ENCODE measurements around the gene LIN7A.
"Not testable (repeated sequence)": the region's sequence is repeated elsewhere in the genome, so short reads cannot be mapped to it uniquely, and the experiment has no call there.

LIN7A gene

GRCh38 chr12:80810874-80811273, 126.9 kb downstream of the LIN7A start:
- no peak for DNase-seq (ENCODE audit: low read depth)

DNA sequence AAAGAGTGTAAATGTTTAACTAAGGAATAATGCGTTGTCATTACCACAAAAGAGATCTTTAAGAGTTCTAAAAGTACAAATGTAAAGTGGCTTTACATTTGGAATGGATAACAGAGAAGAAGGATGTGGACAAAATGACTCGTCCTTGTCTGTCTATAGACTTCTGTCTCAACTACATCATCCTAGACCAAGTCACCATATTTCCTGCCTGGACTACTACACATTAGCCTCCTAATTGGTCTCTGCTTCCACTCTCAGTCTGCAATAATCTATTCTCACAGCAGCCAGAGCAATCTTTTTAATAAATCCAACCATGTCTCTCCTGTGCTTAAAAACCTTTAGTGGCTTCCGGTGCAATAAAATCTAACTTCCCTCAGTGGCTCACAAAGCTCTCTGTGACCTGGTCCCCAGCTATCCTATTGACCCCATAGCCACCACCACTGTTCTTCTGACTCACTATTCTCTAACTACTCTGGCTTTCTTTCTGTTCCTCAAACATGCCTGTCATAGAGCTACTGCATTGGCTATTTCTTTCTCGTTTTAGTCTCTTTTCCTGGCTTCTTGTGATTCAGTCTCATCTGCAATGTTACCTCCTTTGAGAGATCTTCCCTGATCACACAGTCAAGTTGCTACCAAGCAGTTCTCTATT, 130.0 kb downstream of the LIN7A start:
- no peak for DNase-seq (ENCODE audit: low read depth)

DNA sequence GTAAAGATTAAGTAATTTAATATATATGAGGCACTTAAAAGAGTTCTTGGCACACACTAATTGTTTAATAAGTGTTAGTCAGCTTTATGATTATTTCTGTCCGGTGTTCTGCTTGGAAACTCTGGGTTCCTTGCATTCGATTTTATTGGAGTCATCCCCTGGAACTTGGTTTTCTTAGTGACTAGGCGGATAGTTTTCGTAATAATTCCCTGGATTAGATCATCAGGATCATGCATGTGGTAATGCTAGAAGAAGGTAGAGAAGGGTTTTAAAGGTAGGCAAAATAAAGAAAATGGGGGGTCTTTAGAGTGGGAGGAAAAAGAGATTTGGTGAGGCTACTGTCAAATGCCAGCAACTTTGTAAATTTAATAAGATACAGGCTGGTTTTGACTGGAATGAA, 132.6 kb downstream of the LIN7A start:
- peak; percentile 28 for DNase-seq (ENCODE audit: low read depth)

GRCh38 chr12:80802652-80803400, 134.9 kb downstream of the LIN7A start:
- DNase-seq (ENCODE audit: low read depth) = no peak

- DNase-seq (ENCODE audit: low read depth) = no peak
Observed at GRCh38 chr12:80798281-80798680, 139.5 kb downstream of the LIN7A start.

- no peak for DNase-seq (ENCODE audit: low read depth)
Observed at GRCh38 chr12:80794551-80794950, 143.2 kb downstream of the LIN7A start.

DNA sequence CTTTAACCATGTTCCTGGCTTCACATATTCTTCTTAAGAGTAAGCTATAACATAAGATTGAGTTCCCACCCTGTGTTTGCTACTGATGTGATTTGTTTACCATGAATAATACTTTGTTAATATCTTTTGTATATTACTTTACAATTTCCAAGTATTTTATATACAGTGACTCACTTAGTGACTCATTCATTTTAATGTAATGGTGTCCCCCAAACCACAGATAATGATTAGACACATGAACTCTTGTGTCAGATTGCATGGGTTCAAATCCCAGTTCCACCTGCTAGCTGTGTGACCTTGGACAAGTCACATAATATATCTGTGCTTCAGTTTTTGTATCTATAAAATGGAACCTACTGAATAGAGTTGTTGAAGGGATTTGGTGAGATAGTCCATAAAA, 144.9 kb downstream of the LIN7A start:
- DNase-seq (ENCODE audit: low read depth) = no peak

- DNase-seq (ENCODE audit: low read depth) = no peak
Observed at GRCh38 chr12:80791863-80792262, 145.9 kb downstream of the LIN7A start.

DNA sequence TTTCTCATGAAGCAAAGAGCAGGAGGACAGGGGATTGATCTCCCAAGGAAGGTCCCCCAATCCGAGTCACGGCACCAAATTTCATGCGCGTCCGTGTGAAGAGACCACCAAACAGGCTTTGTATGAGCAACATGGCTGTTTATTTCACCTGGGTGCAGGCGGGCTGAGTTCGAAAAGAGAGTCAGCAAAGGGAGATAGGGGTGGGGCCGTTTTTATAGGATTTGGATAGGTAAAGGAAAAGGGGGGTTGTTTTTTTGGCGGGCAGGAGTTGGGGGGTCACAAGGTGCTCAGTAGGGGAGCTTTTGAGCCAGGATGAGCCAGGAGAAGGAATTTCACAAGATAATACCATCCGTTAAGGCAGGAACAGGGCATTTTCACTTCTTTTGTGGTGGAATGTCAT, 149.3 kb downstream of the LIN7A start:
- DNase-seq (ENCODE audit: low read depth) = not testable (repeated sequence)

GRCh38 chr12:80782963-80783470, 154.7 kb downstream of the LIN7A start:
- DNase-seq (ENCODE audit: low read depth) = not testable (repeated sequence)

DNA sequence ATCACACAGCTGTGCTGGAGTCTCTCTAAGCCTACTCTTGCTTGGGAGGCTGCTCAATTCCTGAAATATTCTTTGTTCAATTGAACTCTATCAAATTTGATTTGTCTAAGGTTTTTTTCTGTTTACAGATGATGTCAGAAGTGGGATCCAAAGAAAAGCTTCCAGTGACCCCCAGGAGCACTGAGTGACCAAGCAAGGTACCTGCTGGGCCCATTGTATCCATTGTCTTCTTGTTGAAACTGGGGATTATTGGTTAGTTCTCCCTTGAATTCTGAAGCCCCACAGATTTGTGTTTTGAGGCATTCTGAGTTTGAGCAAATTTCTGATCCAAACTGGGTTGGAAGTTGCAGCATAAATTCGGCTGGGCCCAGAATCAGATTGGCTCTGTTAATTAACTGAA, 156.4 kb downstream of the LIN7A start:
- DNase-seq (ENCODE audit: low read depth) = no peak

DNA sequence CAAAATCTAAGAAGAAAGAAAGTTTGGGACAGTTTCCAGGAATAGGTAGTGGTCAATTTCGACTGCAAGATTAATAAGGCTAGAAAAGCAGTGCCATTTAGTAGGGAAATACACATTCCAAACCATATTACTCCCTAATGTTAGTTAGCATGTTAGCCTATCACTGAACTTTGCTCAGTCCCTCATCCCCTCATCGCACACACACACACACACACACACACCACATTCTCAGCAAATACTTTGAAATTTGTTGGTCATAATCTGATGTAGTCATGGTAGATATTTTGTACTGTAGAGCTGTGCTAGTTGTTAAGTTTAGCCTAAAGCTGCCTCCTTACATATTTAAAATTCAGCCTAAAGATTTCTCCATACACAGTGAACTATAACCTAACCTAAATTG, 157.0 kb downstream of the LIN7A start:
- DNase-seq (ENCODE audit: low read depth) = no peak

GRCh38 chr12:80778005-80778541, 159.7 kb downstream of the LIN7A start:
- DNase-seq (ENCODE audit: low read depth) = peak; percentile 89

GRCh38 chr12:80777587-80777986, 160.1 kb downstream of the LIN7A start:
- DNase-seq (ENCODE audit: low read depth) = no peak

DNA sequence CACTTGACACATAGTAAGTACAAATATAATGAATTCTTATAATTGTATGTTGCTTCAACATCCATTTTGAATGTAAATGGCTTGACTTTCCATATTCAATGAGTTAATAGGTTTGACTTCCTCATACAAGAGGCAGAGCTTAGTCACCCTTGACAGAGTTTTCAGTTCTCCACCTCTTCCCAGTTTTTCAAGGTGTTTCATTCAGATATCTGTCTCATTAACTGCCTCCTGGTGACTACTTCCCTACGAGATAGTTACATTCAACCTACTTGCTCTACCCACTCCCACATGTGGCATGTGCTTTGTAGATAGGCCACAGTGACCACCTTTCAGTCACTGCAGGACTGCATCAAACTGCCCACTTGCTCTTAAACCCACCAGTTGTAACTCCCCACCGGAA, 161.0 kb downstream of the LIN7A start:
- no peak for DNase-seq (ENCODE audit: low read depth)

GRCh38 chr12:80770958-80771357, 166.8 kb downstream of the LIN7A start:
- no peak for DNase-seq (ENCODE audit: low read depth)

GRCh38 chr12:80769553-80770140, 168.1 kb downstream of the LIN7A start:
- no peak for DNase-seq (ENCODE audit: low read depth)

DNA sequence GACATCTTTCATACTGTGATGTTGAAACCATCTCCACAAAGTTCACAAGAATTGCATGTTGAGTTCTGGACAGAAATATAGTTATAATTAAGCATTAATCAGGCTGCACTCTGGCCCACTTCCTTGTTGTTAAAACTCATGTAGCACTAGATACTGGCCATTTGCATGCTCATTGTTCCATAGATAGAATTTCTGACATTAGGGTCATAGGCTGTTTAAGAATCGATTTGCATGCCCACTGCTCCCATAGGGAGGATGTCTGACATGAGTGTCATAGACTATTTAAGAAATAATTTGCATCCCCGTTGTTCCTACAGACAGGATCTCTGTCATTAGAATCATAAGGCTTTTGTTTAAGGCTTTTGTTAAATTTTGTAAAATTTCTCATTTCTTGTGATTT, 170.8 kb downstream of the LIN7A start:
- DNase-seq (ENCODE audit: low read depth) = no peak

GRCh38 chr12:80766210-80766609, 171.5 kb downstream of the LIN7A start:
- DNase-seq (ENCODE audit: low read depth) = no peak

- DNase-seq (ENCODE audit: low read depth) = peak; percentile 49
Observed at GRCh38 chr12:80763874-80764273, 173.9 kb downstream of the LIN7A start.

DNA sequence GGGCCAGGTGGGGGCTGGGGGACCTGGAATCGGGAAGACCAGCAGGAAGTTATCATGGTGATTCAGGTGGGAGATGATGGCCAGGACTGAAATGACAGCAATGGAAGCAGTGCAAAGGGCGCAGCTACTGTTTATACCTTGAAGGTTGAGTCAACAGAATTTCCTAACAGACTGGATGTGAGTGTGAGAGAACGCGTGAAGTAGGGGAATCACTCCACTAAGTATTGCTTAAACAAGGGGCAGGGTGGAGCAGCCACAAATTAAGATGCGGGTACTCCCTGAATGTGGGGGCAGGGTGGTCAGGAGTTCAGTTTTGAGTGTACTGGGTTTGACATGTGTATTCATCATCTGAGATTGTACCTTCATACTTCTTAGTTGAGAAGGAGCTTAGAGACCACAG, 175.9 kb downstream of the LIN7A start:
- DNase-seq (ENCODE audit: low read depth) = no peak

- no peak for DNase-seq (ENCODE audit: low read depth)
Observed at GRCh38 chr12:80756875-80757274, 180.9 kb downstream of the LIN7A start.

- no peak for DNase-seq (ENCODE audit: low read depth)
Observed at GRCh38 chr12:80754274-80754673, 183.5 kb downstream of the LIN7A start.

Data from HS-5 (cell line).